CD14-positive monocyte (primary cell): ENCODE measurements around the gene PSMF1. TPM values are rescaled to one million over a fixed set of nuclear protein-coding genes. Genes with fewer than 3 reads are reported as not detected.

Experiments
- DNase-seq, 3 donors: peaks; one replicate each; pipeline ENCODE4 v3.0.0-alpha.2; 2011 to 2022
- H2AFZ ChIP-seq: 2 replicates; pipeline ENCODE4 v1.6.0; 2012; ENCODE audit warnings: mild to moderate bottlenecking, low read depth, low read length, inconsistent platforms; ENCODE audit not compliant: insufficient read depth, poor library complexity, severe bottlenecking
- H3K27ac ChIP-seq, 2 donors: 1 replicate in 1 of 2; 2 replicates in 1 of 2; pipeline ENCODE4 v1.5.1; 2012 to 2013; ENCODE audit warnings: low read length in 2 of 2, control low read depth in 1 of 2, inconsistent platforms in 1 of 2, low read depth in 1 of 2, mild to moderate bottlenecking in 1 of 2
- H3K27me3 ChIP-seq, 2 donors: one replicate each; pipeline versions ENCODE4 v1.6.0 to v1.6.1; 2011 to 2013; ENCODE audit warnings: low read length in 2 of 2; ENCODE audit not compliant: control insufficient read depth in 2 of 2, insufficient read depth in 2 of 2
- H3K36me3 ChIP-seq, 2 donors: replicated peaks in 1 of 2; 1 replicate in 1 of 2; 2 replicates in 1 of 2; pipeline versions ENCODE4 v1.5.1 to v1.6.1; 2012 to 2013; ENCODE audit warnings: low read length in 2 of 2, control low read depth in 1 of 2, inconsistent platforms in 1 of 2, mild to moderate bottlenecking in 1 of 2; ENCODE audit not compliant: insufficient read depth in 2 of 2, control insufficient read depth in 1 of 2
- H3K4me1 ChIP-seq, 2 donors: 1 replicate in 1 of 2; 2 replicates in 1 of 2; pipeline versions ENCODE4 v1.5.1 to v1.6.1; 2012 to 2013; ENCODE audit warnings: low read length in 2 of 2, control low read depth in 1 of 2, inconsistent platforms in 1 of 2, mild to moderate bottlenecking in 1 of 2, moderate library complexity in 1 of 2; ENCODE audit not compliant: insufficient read depth in 2 of 2, control insufficient read depth in 1 of 2
- H3K4me2 ChIP-seq: replicated peaks from 2 replicates; pipeline ENCODE3; 2012; ENCODE audit warnings: low read length, moderate library complexity, mild to moderate bottlenecking; ENCODE audit not compliant: poor library complexity, severe bottlenecking; ENCODE audit errors: extremely low read depth
- H3K4me3 ChIP-seq, 3 experiments: fragments of 200-600 bp in 1 of 3; sonication (generic) in 1 of 3; replicated peaks in 1 of 3; 1 replicate in 2 of 3; 2 replicates in 1 of 3; pipeline ENCODE4 v1.5.1; 2011 to 2013; ENCODE audit warnings: low read length in 3 of 3, mild to moderate bottlenecking in 3 of 3, control low read depth in 2 of 3, low read depth in 2 of 3, inconsistent platforms in 1 of 3, moderate library complexity in 1 of 3
- H3K79me2 ChIP-seq: 2 replicates; pipeline ENCODE4 v1.6.0; 2012; ENCODE audit warnings: mild to moderate bottlenecking, control low read depth, inconsistent platforms, low read length, moderate library complexity; ENCODE audit not compliant: insufficient read depth
- H3K9ac ChIP-seq: 2 replicates; pipeline ENCODE4 v1.6.0; 2017; ENCODE audit warnings: low read length, mild to moderate bottlenecking; ENCODE audit not compliant: insufficient read depth, poor library complexity, severe bottlenecking
- H3K9me3 ChIP-seq, 2 donors: replicated peaks in 1 of 2; 1 replicate in 1 of 2; 2 replicates in 1 of 2; pipeline versions ENCODE4 v1.5.1 to v1.6.1; 2012 to 2013; ENCODE audit warnings: low read length in 2 of 2, control low read depth in 1 of 2; ENCODE audit not compliant: control insufficient read depth in 1 of 2, insufficient read depth in 1 of 2
- H4K20me1 ChIP-seq: 2 replicates; pipeline ENCODE4 v1.6.0; 2012; ENCODE audit warnings: mild to moderate bottlenecking, low read length, control low read depth, moderate library complexity; ENCODE audit not compliant: insufficient read depth
- H3K27ac Mint-ChIP-seq, 7 donors: one replicate each; pipeline ENCODE4 v1.8.0; 2020; ENCODE audit warnings: mild to moderate bottlenecking in 7 of 7, mixed read lengths in 7 of 7, moderate library complexity in 6 of 7, inconsistent platforms in 2 of 7
- H3K27me3 Mint-ChIP-seq, 3 donors: one replicate each; pipeline ENCODE4 v1.8.0; 2021 to 2022; ENCODE audit warnings: low read depth in 3 of 3, mild to moderate bottlenecking in 3 of 3, mixed read lengths in 3 of 3, moderate library complexity in 3 of 3, inconsistent platforms in 1 of 3
- H3K36me3 Mint-ChIP-seq, 2 donors: one replicate each; pipeline ENCODE4 v1.8.0; 2020; ENCODE audit warnings: mixed read lengths in 2 of 2, inconsistent platforms in 1 of 2, mild to moderate bottlenecking in 1 of 2
- H3K4me1 Mint-ChIP-seq: one replicate; pipeline ENCODE4 v1.8.0; 2020; ENCODE audit warnings: mild to moderate bottlenecking, mixed read lengths
- H3K4me3 Mint-ChIP-seq, 2 donors: one replicate each; pipeline ENCODE4 v1.8.0; 2020; ENCODE audit warnings: mild to moderate bottlenecking in 2 of 2, mixed read lengths in 2 of 2, moderate library complexity in 1 of 2
- H3K9me3 Mint-ChIP-seq, 7 donors: one replicate each; pipeline ENCODE4 v1.8.0; 2020 to 2022; ENCODE audit warnings: mixed read lengths in 7 of 7, mild to moderate bottlenecking in 6 of 7, moderate library complexity in 6 of 7, inconsistent platforms in 2 of 7
- WGBS: methylation state at CpG from one replicate; pipeline ENCODE4 v1.1.5; 2013; ENCODE audit warnings: missing lambda C conversion rate; ENCODE audit not compliant: insufficient coverage; 5-methylcytosine and 5-hydroxymethylcytosine counted together
- intact Hi-C, 2 donors: fragments of 100-400 bp; cut with micrococcal nuclease; formaldehyde crosslinking; loops; one replicate each; pipeline versions ENCODE4 v1.15.0 to v1.15.1; 2023
- polyA plus RNA-seq, 3 donors: library from polyadenylated mRNA; depleted of rRNA in 1 of 3; unstranded in 2 of 3; stranded (reverse) in 1 of 3; fragments of 300-500 nt in 2 of 3; fragments of >200 nt in 1 of 3; fragmentation: Illumina TruSeq in 2 of 3; gene quantifications; 1 replicate in 2 of 3; 2 replicates in 1 of 3; pipeline ENCODE4 v1.2.3, GENCODE V29; 2012 to 2021
- TF ChIP-seq, protein P1 (sequence below): fragments of 200-600 bp; IDR thresholded peaks from one replicate; pipeline ENCODE4 v1.8.0; 2022; ENCODE audit warnings: antibody characterized with exemption, mild to moderate bottlenecking

The PSMF1 gene
- polyA plus RNA-seq, 3 donors = 103 to 349 (median 138) TPM

GRCh38 chr20:1124421-1124820 is 6.0 kb downstream of the PSMF1 start:
- peaks cover 0 to 2% (median 0%) of the 10 kb centered on the region in 3 donors for H3K27me3 Mint-ChIP-seq
- H3K4me1 Mint-ChIP-seq = peaks cover 54% of the 10 kb centered on the region
- peaks cover 44% of the 10 kb centered on the region for H4K20me1 ChIP-seq
- H3K27me3 ChIP-seq = no peaks in the 10 kb centered on the region
- H3K79me2 ChIP-seq = peaks cover 64% of the 10 kb centered on the region
- no peak overlapping the region for H3K27ac Mint-ChIP-seq
- H3K27ac ChIP-seq = no peak overlapping the region
- no peaks in the 10 kb centered on the region for H3K9me3 Mint-ChIP-seq
- WGBS = no CpG with 5 or more reads among the region's 3 CpGs
- no peaks in the 10 kb centered on the region for H3K9me3 ChIP-seq
- peaks cover 42 to 50% of the 10 kb centered on the region in 2 donors for H3K4me1 ChIP-seq
- H3K9ac ChIP-seq = no peak overlapping the region
- H3K36me3 ChIP-seq = peaks cover 56 to 59% of the 10 kb centered on the region in 2 donors
- no peak for DNase-seq
- H3K4me3 Mint-ChIP-seq = no peak overlapping the region
- H3K4me3 ChIP-seq = no peak overlapping the region
- intact Hi-C loops = no loop called here
- H3K4me2 ChIP-seq = no peak overlapping the region
- H3K36me3 Mint-ChIP-seq = peaks cover 71 to 81% of the 10 kb centered on the region in 2 donors
- no peak overlapping the region for H2AFZ ChIP-seq
- TF ChIP-seq, protein P1, sequence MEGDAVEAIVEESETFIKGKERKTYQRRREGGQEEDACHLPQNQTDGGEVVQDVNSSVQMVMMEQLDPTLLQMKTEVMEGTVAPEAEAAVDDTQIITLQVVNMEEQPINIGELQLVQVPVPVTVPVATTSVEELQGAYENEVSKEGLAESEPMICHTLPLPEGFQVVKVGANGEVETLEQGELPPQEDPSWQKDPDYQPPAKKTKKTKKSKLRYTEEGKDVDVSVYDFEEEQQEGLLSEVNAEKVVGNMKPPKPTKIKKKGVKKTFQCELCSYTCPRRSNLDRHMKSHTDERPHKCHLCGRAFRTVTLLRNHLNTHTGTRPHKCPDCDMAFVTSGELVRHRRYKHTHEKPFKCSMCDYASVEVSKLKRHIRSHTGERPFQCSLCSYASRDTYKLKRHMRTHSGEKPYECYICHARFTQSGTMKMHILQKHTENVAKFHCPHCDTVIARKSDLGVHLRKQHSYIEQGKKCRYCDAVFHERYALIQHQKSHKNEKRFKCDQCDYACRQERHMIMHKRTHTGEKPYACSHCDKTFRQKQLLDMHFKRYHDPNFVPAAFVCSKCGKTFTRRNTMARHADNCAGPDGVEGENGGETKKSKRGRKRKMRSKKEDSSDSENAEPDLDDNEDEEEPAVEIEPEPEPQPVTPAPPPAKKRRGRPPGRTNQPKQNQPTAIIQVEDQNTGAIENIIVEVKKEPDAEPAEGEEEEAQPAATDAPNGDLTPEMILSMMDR = no peak

- DNase-seq = no peak
- intact Hi-C loops = no loop called here
- Histone ChIP-seq H3K4me1 (peaks cover 36 to 49% of the 10 kb centered on the region in 2 donors), H3K4me3 (no peak overlapping the region), H2AFZ (no peak overlapping the region), H4K20me1 (peaks cover 44% of the 10 kb centered on the region), H3K9me3 (no peaks in the 10 kb centered on the region), H3K4me2 (no peak overlapping the region), H3K27ac (peak overlapping the region in 1 of 2 donors; percentile 46), H3K27me3 (no peaks in the 10 kb centered on the region), H3K79me2 (peaks cover 55% of the 10 kb centered on the region), H3K9ac (no peak overlapping the region), H3K36me3 (peaks cover 55 to 68% of the 10 kb centered on the region in 2 donors)
- Mint-ChIP-seq H3K27ac (peak overlapping the region in 4 of 7 donors; percentile 23 to 53 (median 32)), H3K4me3 (no peak overlapping the region), H3K27me3 (peaks cover 0 to 2% (median 0%) of the 10 kb centered on the region in 3 donors), H3K36me3 (peaks cover 71 to 81% of the 10 kb centered on the region in 2 donors), H3K9me3 (no peaks in the 10 kb centered on the region), H3K4me1 (peaks cover 50% of the 10 kb centered on the region)
- TF ChIP-seq, protein P1 = no peak
- WGBS = 100% methylated on average over 4 of the region's 7 CpGs
These were observed 6.9 kb downstream of the PSMF1 start for GRCh38 chr20:1125277-1125676.
